PC-9 (cell line): Measurements from ENCODE around the gene LRRC47. TPM values are rescaled to one million over a fixed set of nuclear protein-coding genes. Genes with fewer than 3 reads are reported as not detected.

Experiments
- BruUV-seq: library from RNA; stranded (reverse); fragments of 400-500 nt; replicated peaks from 2 replicates; lab custom pipeline; 2021; lab: Mats Ljungman, UMichigan
- CTCF ChIA-PET: fragments of 300-600 bp; sonication (Branson Sonifier 250); formaldehyde crosslinking; loops from one replicate; lab custom pipeline; 2022; ENCODE audit warnings: antibody characterized with exemption; lab: Charles Lee
- POLR2A ChIA-PET: fragments of 300-600 bp; sonication (Branson Sonifier 250); formaldehyde crosslinking; loops from one replicate; lab custom pipeline; 2022; ENCODE audit warnings: antibody characterized with exemption; ENCODE audit not compliant: unreplicated experiment; lab: Charles Lee
- DNase-seq, 2 experiments: peaks; one replicate each; pipeline versions ENCODE4 v3.0.0 to v3.0.0-alpha.2; 2015 to 2022; ENCODE audit warnings: mixed read lengths in 1 of 2
- H2AFZ ChIP-seq: fragments of 200-600 bp; sonication (generic); 2 replicates; pipeline ENCODE4 v1.8.1; 2017; ENCODE audit warnings: antibody characterized with exemption
- H3F3A ChIP-seq: fragments of 200-600 bp; sonication (generic); 2 replicates; pipeline ENCODE4 v1.8.1; 2017; ENCODE audit warnings: antibody characterized with exemption, mild to moderate bottlenecking, low read depth; ENCODE audit not compliant: insufficient read depth
- H3K27ac ChIP-seq: fragments of 200-600 bp; sonication (generic); 2 replicates; pipeline ENCODE4 v1.6.1; 2016; ENCODE audit warnings: mixed run types
- H3K27me3 ChIP-seq: fragments of 200-600 bp; sonication (generic); 2 replicates; pipeline ENCODE4 v1.6.1; 2016; ENCODE audit warnings: low read depth, mixed run types; ENCODE audit not compliant: insufficient read depth
- H3K36me3 ChIP-seq: fragments of 200-600 bp; sonication (generic); 2 replicates; pipeline ENCODE4 v1.6.1; 2016; ENCODE audit warnings: low read depth, mixed run types
- H3K4me1 ChIP-seq: fragments of 200-600 bp; sonication (generic); replicated peaks from 2 replicates; pipeline ENCODE4 v1.6.1; 2016; ENCODE audit warnings: mixed run types; ENCODE audit not compliant: insufficient read depth
- H3K4me2 ChIP-seq: fragments of 200-600 bp; sonication (generic); 2 replicates; pipeline ENCODE4 v1.6.1; 2017; ENCODE audit warnings: mixed run types
- H3K4me3 ChIP-seq: fragments of 200-600 bp; sonication (generic); 2 replicates; pipeline ENCODE4 v1.6.1; 2016; ENCODE audit warnings: mixed run types
- H3K79me2 ChIP-seq: fragments of 200-600 bp; sonication (generic); 2 replicates; pipeline ENCODE4 v1.6.1; 2017; ENCODE audit warnings: low read depth, mixed run types
- H3K9me2 ChIP-seq: fragments of 200-600 bp; sonication (generic); 2 replicates; pipeline ENCODE4 v1.8.1; 2017; ENCODE audit warnings: mild to moderate bottlenecking; ENCODE audit not compliant: insufficient read depth
- H3K9me3 ChIP-seq: fragments of 200-600 bp; sonication (generic); 2 replicates; pipeline ENCODE4 v1.8.1; 2016; ENCODE audit warnings: low read depth; ENCODE audit not compliant: insufficient read depth
- H4K20me1 ChIP-seq: fragments of 200-600 bp; sonication (generic); 2 replicates; pipeline ENCODE4 v1.8.1; 2017; ENCODE audit not compliant: insufficient read depth
- CTCF ChIP-seq: fragments of 200-600 bp; sonication (generic); conservative IDR thresholded peaks from 2 replicates; pipeline ENCODE4 v1.6.1; 2017; ENCODE audit warnings: mixed run types, antibody characterized with exemption, mild to moderate bottlenecking, moderate library complexity
- EZH2 ChIP-seq: fragments of 200-600 bp; sonication (generic); IDR thresholded peaks from 2 replicates; pipeline ENCODE4 v1.8.0; 2017; ENCODE audit warnings: antibody characterized with exemption, low read depth
- intact Hi-C: fragments of 100-400 bp; cut with micrococcal nuclease; formaldehyde crosslinking; loops from one replicate; pipeline ENCODE4 v1.10.0; 2022; ENCODE audit not compliant: unreplicated experiment
- total RNA-seq: library from RNA; stranded (reverse); gene quantifications from 2 replicates; pipeline ENCODE4 v1.2.3, GENCODE V29; 2021

Gene LRRC47
- total RNA-seq, 1 experiment from 2014 or later = 34.2 TPM

- CTCF ChIA-PET = no interaction called here
Observed at GRCh38 chr1:3790500-3790923, 5.8 kb downstream of the LRRC47 start.

DNA sequence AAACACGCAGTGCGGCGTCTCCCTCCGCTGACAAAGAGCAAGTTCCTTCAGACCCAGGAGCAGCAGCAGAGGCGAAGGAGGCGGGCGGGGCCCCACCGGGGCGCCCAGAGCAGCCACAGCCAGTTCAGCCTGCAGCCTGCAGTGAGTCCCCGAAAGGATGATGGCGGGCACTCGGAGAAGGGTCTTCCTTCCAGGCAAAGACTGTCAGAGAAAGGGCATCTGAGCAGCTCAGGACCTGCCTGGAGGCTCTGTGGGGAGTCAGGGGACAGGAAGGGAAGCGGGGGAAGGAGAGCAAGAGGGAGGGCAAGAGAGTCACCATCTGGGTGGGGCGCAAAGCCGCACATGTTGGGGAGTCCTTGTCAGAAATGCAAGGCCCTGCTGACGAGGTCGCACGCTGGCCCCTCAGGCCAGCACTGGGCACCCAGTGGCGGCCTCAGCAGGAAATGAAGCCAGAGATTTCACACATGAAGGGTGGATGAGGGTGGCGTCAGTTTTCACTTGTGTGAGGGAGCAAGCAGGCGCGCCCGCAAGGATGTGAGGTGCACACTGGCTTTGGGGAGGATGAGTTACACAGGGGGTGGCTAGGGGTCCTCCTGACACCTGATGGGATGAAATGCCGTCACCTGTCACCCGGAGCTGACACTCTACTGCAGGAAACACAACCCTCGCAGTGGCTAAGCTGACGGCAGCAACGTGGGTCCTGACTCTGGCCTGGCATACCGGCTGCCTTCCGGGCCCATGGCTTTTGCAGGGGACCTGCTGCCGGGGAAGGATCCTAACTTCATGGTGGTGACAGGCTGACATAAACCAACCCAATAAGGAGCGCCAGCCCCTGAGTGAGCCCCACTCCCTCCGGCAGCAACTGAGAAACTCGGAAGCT lies 6.6 kb downstream of the LRRC47 start:
- CTCF ChIA-PET = no interaction called here
- no peak for DNase-seq

More at GRCh38 chr1:3790500-3790923, 5.8 kb downstream of the LRRC47 start:
- intact Hi-C loops = loop anchor here (10.0 kb wide), 1 partner anchor 114 kb away; the partner anchor contains the start of gene C1orf174
- POLR2A ChIA-PET = no interaction called here
- Histone ChIP-seq H3K9me3 (no peaks in the 10 kb centered on the region), H2AFZ (no peak overlapping the region), H3K79me2 (peaks cover 41% of the 10 kb centered on the region), H3K27ac (no peak overlapping the region), H4K20me1 (peaks cover 52% of the 10 kb centered on the region), H3K4me1 (peaks cover 12% of the 10 kb centered on the region), H3K36me3 (peaks cover 6% of the 10 kb centered on the region), H3K4me2 (no peak overlapping the region), H3F3A (no peaks in the 10 kb centered on the region; the same call in 1 of the 2 replicates), H3K9me2 (no peaks in the 10 kb centered on the region), H3K27me3 (no peaks in the 10 kb centered on the region), H3K4me3 (no peak overlapping the region)
- DNase-seq = no peak
- BruUV-seq = no TSS peak
- TF ChIP-seq EZH2 (no peak), CTCF (no peak)

More for the DNA sequence above, 6.6 kb downstream of the LRRC47 start:
- intact Hi-C loops = loop anchor here (10.0 kb wide), 1 partner anchor 115 kb away; the partner anchor contains the start of gene C1orf174
- Histone ChIP-seq H3F3A (no peaks in the 10 kb centered on the region; the same call in 1 of the 2 replicates), H3K27ac (no peak overlapping the region), H4K20me1 (peaks cover 51% of the 10 kb centered on the region), H3K9me2 (no peaks in the 10 kb centered on the region), H3K4me1 (peaks cover 6% of the 10 kb centered on the region), H3K36me3 (peaks cover 10% of the 10 kb centered on the region), H3K79me2 (peaks cover 33% of the 10 kb centered on the region), H3K4me2 (no peak overlapping the region), H3K4me3 (no peak overlapping the region), H3K9me3 (no peaks in the 10 kb centered on the region), H3K27me3 (no peaks in the 10 kb centered on the region), H2AFZ (no peak overlapping the region)
- TF ChIP-seq CTCF = no peak
- no TSS peak for BruUV-seq
- POLR2A ChIA-PET = no interaction called here
